Smooth muscle cell of bladder (primary cell): ENCODE data around the gene GPR4. TPM values are rescaled to one million over a fixed set of nuclear protein-coding genes. Genes with fewer than 3 reads are reported as not detected.

ENCODE experiments used
- total RNA-seq: library from RNA; depleted of rRNA; stranded (reverse); fragments of >200 nt; gene quantifications from 2 replicates; pipeline ENCODE4 v1.2.3, GENCODE V29; 2014

Gene GPR4
- not detected in 2 replicates for total RNA-seq

DNA sequence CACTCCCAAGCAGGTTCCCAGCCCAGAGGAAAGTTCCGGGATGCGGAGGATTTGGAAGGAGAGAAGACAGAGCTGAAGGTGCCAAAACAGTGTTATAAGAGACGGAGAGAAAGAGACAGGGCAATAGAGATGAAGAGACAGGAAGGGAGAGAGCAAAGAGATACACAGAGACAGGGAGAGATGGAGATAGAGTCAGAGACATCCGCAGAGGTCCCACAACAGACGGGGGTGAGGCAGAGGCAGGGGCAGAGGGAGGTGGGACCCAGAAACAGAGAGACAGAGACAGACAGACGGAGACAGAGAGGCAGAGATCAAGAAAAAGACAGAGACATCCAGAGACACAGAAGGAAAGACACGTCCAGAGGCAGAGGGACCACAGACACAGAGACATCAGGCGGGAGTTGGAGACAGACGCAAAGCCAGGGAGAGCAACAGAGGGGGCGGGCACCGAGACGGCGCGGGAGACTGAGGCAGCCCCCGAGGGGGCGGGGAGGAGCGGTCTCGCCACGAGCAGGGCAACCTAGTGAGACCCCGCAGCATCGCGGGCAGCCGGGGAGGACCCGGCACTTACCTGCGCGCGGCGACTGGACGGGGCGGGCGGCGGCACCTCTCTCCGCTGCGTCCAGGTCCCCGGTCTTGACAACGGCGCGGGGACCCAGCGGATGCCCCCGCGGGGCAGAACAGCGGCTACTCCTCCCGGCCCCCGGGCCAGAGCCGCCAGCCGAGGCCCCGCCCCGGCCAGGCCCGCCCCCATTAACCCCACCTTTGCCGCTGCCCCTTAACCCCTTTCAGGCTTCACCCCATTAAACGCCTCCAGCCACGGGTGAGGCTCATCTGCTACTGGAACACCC is at the start of gene GPR4:
Gene GPR4, minus strand, starts transcription at position 689 of the 851 bp plus-strand sequence. CDS start 10,346 bp downstream, outside the sequence.

DNA sequence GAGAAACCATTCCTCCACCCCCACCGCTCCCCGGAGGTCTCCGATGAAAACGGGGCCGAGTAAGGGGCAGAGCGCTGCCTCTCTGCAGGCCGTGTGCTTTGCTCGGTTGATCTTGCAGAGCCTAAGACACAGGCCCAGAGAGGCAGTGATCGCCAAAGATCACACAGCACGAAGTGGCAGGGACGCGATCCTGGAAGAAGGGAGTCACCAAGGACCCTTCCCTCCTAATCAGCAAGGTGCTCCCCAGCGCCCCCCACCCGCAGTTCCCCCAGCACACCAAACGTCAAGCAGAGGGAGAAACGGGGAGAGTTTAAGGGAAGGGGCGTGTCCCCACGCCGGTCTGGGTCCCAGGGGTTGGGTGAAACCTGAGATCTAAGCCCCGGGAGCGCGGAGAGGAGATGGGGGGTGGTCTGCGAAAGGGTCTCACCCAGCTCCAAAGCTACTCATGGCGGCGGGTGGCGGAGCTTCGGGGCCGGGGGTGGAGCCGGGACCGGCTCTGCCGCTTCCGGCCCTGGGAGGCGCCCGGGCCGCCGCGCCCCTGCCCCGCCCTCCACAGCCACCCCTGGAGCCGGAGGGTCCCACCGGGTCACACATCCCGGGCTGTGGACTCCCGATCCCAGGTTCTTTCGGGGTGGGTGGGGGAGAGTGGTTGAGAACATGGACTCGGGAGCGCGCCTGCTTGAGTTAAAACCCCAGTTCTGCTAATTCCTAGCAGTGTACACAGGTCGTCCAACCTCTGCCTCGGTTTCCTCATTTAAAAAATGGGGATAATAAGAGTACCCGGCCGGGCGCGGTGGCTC is 37.1 kb upstream of the GPR4 start, which contains the start of gene EML2:
Gene EML2, minus strand, starts transcription at position 468 of the 800 bp plus-strand sequence. Its CDS starts 21 bp downstream, at position 447.

GRCh38 chr19:45584332-45585157 is 17.5 kb downstream of the GPR4 start, which contains the start of gene OPA3:
Gene OPA3, minus strand, starts transcription at chr19:45584802. Its CDS starts 38 bp downstream, at chr19:45584764.

Other genes with a start within 250 kb of the GPR4 start
- 19.6 and 27.3 TPM in 2 replicates for gene ERCC2, start 231.6 kb downstream of the GPR4 start, total RNA-seq
- gene PPP1R13L, start 197.1 kb downstream of the GPR4 start, total RNA-seq: 1.6 and 1.7 TPM in 2 replicates
- gene POLR1G, start 195.6 kb downstream of the GPR4 start, total RNA-seq: 2.8 and 5.4 TPM in 2 replicates
- 76.4 and 88.5 TPM in 2 replicates for gene ERCC1, start 178.3 kb downstream of the GPR4 start, total RNA-seq
- gene FOSB, start 134.2 kb downstream of the GPR4 start, total RNA-seq: 0.57 and 2.7 TPM in 2 replicates
- gene RTN2, start 105.2 kb downstream of the GPR4 start, total RNA-seq: 4.7 and 5.9 TPM in 2 replicates
- 1.4 and 2.6 TPM in 2 replicates for gene PPM1N, start 103.8 kb downstream of the GPR4 start, total RNA-seq
- gene VASP, start 94.7 kb downstream of the GPR4 start, total RNA-seq: 41.0 and 46.4 TPM in 2 replicates
- 3.7 and 4.2 TPM in 2 replicates for gene OPA3, start 17.4 kb downstream of the GPR4 start, total RNA-seq
- 27.9 and 36.7 TPM in 2 replicates for gene EML2, start 37.2 kb upstream of the GPR4 start, total RNA-seq
- 0.09 and 0.14 TPM in 2 replicates for gene GIPR, start 66.0 kb upstream of the GPR4 start, total RNA-seq
- 780 and 863 TPM in 2 replicates for gene SNRPD2, start 89.7 kb upstream of the GPR4 start, total RNA-seq
- gene QPCTL, start 90.5 kb upstream of the GPR4 start, total RNA-seq: 17.2 and 19.1 TPM in 2 replicates
- gene FBXO46, start 128.7 kb upstream of the GPR4 start, total RNA-seq: 2.0 and 2.6 TPM in 2 replicates
- gene MEIOSIN, start 131.2 kb upstream of the GPR4 start, total RNA-seq: not detected in 2 replicates
- gene SIX5, start 167.0 kb upstream of the GPR4 start, total RNA-seq: 6.8 and 8.0 TPM in 2 replicates
- 28.0 and 70.8 TPM in 2 replicates for gene DMPK, start 180.3 kb upstream of the GPR4 start, total RNA-seq
- 20.2 and 27.5 TPM in 2 replicates for gene DMWD, start 190.6 kb upstream of the GPR4 start, total RNA-seq
- 0.09 and 0.14 TPM in 2 replicates for gene RSPH6A, start 213.1 kb upstream of the GPR4 start, total RNA-seq